NCI-H524 treated with DMSO at 0.1 percent for 48 hours (cell line): ENCODE data around the gene MLLT6.
"Not testable (repeated sequence)": the region's sequence is repeated elsewhere in the genome, so short reads cannot be mapped to it uniquely, and the experiment has no call there.

Experiments used
- DNase-seq: peaks from one replicate; lab custom pipeline; 2025; lab: John Stamatoyannopoulos, UW

The MLLT6 gene

GRCh38 chr17:38707678-38708351 lies 2.7 kb downstream of the MLLT6 start:
- DNase-seq: no peak

- no peak for DNase-seq
These were observed 4.2 kb downstream of the MLLT6 start for GRCh38 chr17:38709104-38709820.

- DNase-seq: no peak
These were observed 5.0 kb downstream of the MLLT6 start for GRCh38 chr17:38709864-38710603.

GRCh38 chr17:38710604-38710962 lies 5.5 kb downstream of the MLLT6 start:
- no peak for DNase-seq

- DNase-seq: no peak
These were observed 5.9 kb downstream of the MLLT6 start for GRCh38 chr17:38710985-38711384.

- DNase-seq: no peak
These were observed 6.9 kb downstream of the MLLT6 start for GRCh38 chr17:38711792-38712571.

GRCh38 chr17:38712593-38712992 lies 7.5 kb downstream of the MLLT6 start:
- no peak for DNase-seq

- DNase-seq: no peak
These were observed 8.5 kb downstream of the MLLT6 start for GRCh38 chr17:38713456-38714075.

- DNase-seq: no peak
These were observed 10.3 kb downstream of the MLLT6 start for GRCh38 chr17:38715216-38715943.

- DNase-seq: no peak
These were observed 11.4 kb downstream of the MLLT6 start for GRCh38 chr17:38716368-38717005.

GRCh38 chr17:38717139-38717745 lies 12.2 kb downstream of the MLLT6 start:
- no peak for DNase-seq

GRCh38 chr17:38719289-38719942 lies 14.3 kb downstream of the MLLT6 start:
- no peak for DNase-seq

GRCh38 chr17:38719943-38720641 lies 15.0 kb downstream of the MLLT6 start:
- DNase-seq: no peak

GRCh38 chr17:38720941-38721340 lies 15.9 kb downstream of the MLLT6 start:
- DNase-seq: no peak

- DNase-seq: no peak
These were observed 16.7 kb downstream of the MLLT6 start for GRCh38 chr17:38721802-38722201.

- DNase-seq: peak; percentile 53
These were observed 19.4 kb downstream of the MLLT6 start for GRCh38 chr17:38724337-38724988.

- DNase-seq: no peak
These were observed 20.0 kb downstream of the MLLT6 start for GRCh38 chr17:38725066-38725465.

GRCh38 chr17:38726145-38726544 lies 21.1 kb downstream of the MLLT6 start:
- DNase-seq: not testable (repeated sequence)
